IPS DF 4.7 (cell line): ENCODE measurements around the gene MIER2.
"Not testable (repeated sequence)": the region's sequence is repeated elsewhere in the genome, so short reads cannot be mapped to it uniquely, and the experiment has no call there.

Experiments used
- DNase-seq: peaks from one replicate; pipeline ENCODE4 v3.0.0-alpha.2; 2013; ENCODE audit warnings: low spot score; ENCODE audit errors: extremely low read depth

Gene MIER2

DNA sequence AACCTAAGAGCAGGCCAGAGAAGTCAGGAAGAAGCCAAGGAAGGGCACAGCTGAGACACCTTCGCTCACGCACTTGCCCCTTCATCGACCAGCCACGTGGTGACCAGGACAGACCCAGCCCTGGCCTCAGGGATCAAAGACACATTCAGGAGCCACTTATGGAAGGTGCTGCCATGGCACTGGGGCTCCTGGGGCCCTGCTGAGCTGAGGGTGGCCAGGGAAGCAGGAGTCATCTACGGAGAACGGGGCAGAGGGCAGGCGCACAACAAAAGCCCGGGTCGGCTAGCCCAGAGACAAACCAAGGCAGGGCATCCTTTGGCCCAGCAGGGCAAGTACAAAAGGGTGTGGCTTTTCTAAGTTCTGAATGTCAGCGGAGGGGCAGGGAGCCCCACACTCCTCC, 55.7 kb downstream of the MIER2 start:
- DNase-seq: no peak

DNA sequence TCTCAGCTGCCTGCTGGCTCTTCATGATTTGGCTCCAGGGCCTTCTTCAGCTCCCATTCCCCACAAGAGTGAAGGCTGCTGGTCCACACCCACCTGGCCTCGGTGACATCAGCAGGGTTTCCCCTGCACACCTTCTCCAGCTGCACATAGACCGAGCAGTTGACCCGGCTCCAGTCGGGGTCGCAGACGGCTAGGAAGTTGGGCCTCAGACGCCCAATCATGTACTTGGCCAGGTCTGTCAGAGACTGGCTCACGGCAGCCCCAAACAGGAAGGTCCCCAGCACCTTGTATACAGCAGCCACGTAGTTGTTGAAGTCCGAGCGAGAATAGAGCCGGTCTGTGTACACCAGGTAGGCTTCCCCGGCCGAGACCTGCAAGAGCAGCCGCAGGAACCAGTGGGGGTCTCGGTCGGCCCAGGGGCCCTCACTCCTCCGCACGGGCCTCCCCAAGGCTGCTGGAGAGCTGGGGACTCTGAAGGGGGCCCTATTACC, 57.2 kb downstream of the MIER2 start:
- DNase-seq: no peak

DNA sequence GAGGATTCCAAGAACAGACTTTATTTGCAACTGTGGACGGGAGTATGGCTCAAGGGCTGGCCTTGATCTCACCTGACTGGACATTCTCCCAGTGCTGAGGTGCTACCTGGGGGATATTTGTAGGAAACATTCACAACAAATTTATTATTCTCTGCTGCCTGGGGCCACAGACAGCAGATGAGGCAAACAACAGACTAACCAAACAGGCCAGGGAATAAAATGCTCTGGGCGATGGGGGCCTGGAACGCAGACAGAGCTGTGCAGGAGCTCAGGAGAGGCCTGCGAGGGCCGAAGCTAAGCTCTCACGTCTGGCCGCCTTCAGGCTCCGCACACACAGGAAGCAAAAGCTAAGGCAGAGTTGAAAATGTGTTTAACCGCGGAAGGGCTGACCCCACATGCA, 61.2 kb downstream of the MIER2 start:
- DNase-seq: no peak

- DNase-seq: no peak
Measured at GRCh38 chr19:282501-282900, 62.1 kb downstream of the MIER2 start.

DNA sequence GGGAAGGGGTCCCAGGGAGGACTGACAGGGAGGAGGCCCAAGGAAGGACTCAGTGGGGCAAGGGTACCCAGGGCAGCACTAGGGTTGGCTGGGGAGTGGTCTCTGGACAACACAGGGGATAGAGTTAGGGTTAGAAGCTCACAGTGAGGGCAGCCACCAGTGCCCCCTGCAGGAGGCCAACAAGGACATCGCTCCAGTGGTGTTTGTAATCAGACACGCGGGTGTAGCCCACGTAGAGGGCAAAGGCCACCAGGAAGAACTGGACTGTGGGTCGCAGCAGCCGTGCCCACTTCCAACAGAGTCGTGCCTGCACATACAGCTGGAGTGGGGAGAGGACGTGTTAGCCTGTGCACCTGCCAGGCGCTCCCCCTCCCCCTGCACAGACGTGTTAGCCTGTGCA, 62.6 kb downstream of the MIER2 start:
- DNase-seq: no peak

- DNase-seq: no peak
Measured at GRCh38 chr19:281156-281853, 63.3 kb downstream of the MIER2 start.

GRCh38 chr19:280541-281009, 64.0 kb downstream of the MIER2 start:
- DNase-seq: no peak

- DNase-seq: no peak
Measured at GRCh38 chr19:279656-280055, 64.9 kb downstream of the MIER2 start.

DNA sequence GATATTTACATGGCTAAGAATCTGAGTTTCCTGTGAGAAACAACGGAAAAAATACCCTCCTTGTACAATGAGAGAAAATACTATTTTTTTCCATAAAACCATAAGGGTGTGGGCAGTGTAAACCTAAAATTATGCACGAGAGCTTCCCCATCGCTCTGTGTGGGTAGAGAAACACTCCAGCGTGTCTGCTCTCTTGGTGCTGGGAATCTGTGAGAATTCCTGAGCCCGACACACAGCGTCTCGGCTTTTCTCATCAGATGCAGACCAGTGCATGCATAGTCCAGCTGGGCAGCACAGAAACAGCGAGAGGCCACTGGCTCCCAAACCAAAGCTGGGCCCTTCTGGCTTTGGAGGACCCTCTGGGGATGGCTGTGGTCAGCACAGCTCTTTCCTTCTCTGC, 65.4 kb downstream of the MIER2 start:
- no peak for DNase-seq

DNA sequence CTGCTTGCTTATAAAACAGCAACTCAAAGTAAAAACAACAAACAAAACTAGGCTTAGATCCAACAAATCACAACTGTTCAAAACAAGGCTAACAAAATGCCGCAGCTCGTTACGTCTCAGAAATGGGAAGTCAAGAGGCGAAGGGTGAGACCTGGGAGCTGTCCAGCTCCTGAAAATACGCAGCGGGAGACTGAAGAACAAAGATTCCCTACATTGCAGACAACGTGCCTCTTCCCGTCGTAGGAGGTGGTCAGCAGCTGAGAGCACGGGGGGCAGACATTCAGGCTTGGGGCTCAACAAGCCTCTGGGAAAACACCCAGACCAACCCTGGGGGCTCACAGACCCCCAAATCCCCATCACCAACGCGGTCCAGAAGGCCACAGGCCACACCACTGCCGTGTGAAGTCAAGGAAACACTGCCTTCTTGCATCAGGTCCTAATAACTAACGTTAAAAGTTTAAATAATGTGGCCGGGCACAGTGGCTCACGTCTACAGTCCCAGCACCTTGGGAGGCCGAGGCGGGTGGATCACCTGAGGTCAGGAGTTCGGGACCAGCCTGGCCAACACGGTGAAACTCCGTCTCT, 66.9 kb downstream of the MIER2 start:
- DNase-seq: no peak

- DNase-seq: no peak
Measured at GRCh38 chr19:277131-277530, 67.5 kb downstream of the MIER2 start.

GRCh38 chr19:275958-276646, 68.5 kb downstream of the MIER2 start:
- no peak for DNase-seq

- no peak for DNase-seq
Measured at GRCh38 chr19:275000-275399, 69.6 kb downstream of the MIER2 start.

DNA sequence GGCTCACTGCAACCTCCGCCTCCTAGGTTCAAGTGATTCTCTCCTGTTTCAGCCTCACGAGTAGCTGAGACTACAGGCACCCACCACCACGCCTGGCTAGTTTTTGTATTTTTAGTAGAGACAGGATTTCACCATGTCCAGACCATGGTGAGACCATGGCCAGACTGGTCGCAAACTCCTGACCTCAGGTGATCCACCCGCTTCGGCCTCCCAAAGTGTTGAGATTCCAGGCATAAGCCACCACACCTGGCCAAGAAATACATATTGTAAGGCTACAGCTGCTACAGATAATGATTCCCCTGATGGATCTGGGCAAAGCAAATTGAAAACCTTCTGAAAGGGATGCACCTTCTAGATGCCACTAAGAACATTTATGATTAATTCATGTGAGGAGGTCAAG, 71.2 kb downstream of the MIER2 start:
- DNase-seq: no peak

DNA sequence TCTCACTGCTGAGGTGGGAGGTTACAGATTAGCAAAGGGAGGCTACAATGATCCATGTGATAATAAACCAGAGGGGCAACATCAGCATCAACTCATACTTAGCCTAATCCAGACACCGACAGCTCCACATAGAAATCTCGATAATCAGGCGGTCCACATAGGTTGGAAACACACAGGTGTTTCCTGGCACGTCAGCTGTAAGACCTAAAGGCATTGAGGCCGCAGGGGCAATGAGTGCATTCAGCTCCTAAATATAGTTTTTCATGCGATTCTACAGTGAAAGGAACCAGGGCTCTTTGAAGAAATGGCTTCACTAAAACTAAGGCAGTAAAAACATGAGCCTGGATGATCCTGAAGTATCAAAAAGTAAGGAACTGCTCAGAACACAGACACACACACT, 72.7 kb downstream of the MIER2 start:
- DNase-seq: no peak

DNA sequence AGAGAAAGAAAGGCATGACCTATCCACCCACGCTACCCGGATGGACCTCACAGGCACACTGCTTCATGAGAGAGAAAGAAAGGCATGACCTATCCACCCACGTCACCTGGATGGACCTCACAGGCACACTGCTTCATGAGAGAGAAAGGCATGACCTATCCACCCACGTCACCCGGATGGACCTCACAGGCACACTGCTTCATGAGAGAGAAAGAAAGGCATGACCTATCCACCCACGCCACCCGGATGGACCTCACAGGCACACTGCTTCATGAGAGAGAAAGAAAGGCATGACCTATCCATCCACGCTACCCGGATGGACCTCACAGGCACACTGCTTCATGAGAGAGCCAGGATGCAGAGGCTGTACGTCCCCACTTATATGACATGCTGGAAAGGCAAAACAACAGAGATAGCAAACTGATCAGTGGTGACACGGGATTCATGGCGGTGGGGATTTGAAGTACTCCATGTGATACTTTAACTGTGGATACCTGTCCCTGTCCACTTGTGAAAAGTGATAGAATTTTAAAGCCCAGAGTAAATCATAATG, 73.8 kb downstream of the MIER2 start:
- DNase-seq: not testable (repeated sequence)

- no peak for DNase-seq
Measured at GRCh38 chr19:269241-269640, 75.4 kb downstream of the MIER2 start.

DNA sequence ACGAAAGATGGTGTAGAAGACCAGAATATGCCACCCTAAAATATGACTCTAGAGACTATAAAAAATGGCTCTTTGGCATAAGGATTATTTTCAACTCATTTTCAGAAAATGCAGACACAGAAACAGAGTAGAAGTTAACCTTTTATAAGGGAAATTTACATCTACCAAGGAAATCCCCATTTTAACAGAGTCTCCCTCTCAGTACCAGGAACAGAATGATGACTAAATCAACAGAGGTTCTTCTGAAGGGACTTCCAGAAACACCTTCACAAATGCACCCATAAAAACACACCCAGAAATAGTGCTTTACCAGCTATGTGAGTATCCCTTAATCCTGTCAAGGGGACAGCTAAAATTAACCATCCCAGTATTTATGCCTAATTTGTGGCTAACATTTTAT, 82.5 kb downstream of the MIER2 start:
- no peak for DNase-seq

GRCh38 chr19:256804-257203, 87.8 kb downstream of the MIER2 start:
- DNase-seq: not testable (repeated sequence)
